AG04449 (cell line): ENCODE results near the gene POMC.

Experiments
- CTCF ChIA-PET: fragments of 350-600 bp; formaldehyde crosslinking; extraction: SDS; loops from one replicate; lab custom pipeline; 2021; ENCODE audit warnings: antibody characterized with exemption; lab: Yijun Ruan, JAX
- POLR2A ChIA-PET: fragments of 400-600, 350-600 bp; formaldehyde crosslinking; extraction: SDS; loops from one replicate; lab custom pipeline; 2020; ENCODE audit warnings: antibody characterized with exemption, inconsistent platforms; lab: Yijun Ruan, JAX
- DNase-seq: peaks from one replicate; pipeline ENCODE4 v3.0.0-alpha.2; 2010; ENCODE audit warnings: low read depth, low spot score
- H3K4me3 ChIP-seq: 2 replicates; pipeline ENCODE4 v1.5.1; 2011; ENCODE audit warnings: low read depth, mild to moderate bottlenecking, control low read depth, low read length
- TF ChIP-seq, protein P1 (sequence below): IDR thresholded peaks from one replicate; pipeline ENCODE4 v1.5.1; 2011; ENCODE audit warnings: mild to moderate bottlenecking, moderate library complexity, low read length, control low read depth, inconsistent platforms; ENCODE audit not compliant: insufficient read depth; ENCODE audit errors: missing control alignments

POMC gene

DNA sequence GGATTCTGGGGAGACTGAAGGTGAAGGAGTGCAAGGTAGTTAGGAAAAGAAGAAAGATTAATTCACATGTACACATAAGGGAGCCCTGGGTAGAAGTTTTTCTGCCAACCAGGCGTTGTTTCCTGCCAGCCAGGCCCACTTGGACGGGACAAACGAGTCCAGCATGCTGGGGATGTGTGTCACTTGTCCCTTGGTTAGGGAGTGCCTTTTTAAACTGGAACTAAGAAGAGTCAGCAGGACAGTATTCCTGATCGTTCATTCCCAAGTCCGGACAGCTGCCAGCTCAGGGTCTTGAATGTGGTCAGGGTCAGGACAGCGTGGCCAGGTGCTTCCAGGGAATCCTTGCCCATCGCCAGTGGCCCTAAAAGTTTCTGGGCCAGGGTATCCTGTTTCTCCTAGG, 43.2 kb downstream of the POMC start:
- ChIA-PET CTCF (interaction anchor here (21.2 kb wide), 1 partner anchor 145 kb away, joined by 650 read pairs; no protein-coding TSS in a partner anchor), POLR2A (no interaction called here)
- no peak for DNase-seq
- no peak overlapping the region for H3K4me3 ChIP-seq
- TF ChIP-seq, protein P1, sequence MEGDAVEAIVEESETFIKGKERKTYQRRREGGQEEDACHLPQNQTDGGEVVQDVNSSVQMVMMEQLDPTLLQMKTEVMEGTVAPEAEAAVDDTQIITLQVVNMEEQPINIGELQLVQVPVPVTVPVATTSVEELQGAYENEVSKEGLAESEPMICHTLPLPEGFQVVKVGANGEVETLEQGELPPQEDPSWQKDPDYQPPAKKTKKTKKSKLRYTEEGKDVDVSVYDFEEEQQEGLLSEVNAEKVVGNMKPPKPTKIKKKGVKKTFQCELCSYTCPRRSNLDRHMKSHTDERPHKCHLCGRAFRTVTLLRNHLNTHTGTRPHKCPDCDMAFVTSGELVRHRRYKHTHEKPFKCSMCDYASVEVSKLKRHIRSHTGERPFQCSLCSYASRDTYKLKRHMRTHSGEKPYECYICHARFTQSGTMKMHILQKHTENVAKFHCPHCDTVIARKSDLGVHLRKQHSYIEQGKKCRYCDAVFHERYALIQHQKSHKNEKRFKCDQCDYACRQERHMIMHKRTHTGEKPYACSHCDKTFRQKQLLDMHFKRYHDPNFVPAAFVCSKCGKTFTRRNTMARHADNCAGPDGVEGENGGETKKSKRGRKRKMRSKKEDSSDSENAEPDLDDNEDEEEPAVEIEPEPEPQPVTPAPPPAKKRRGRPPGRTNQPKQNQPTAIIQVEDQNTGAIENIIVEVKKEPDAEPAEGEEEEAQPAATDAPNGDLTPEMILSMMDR = no peak

DNA sequence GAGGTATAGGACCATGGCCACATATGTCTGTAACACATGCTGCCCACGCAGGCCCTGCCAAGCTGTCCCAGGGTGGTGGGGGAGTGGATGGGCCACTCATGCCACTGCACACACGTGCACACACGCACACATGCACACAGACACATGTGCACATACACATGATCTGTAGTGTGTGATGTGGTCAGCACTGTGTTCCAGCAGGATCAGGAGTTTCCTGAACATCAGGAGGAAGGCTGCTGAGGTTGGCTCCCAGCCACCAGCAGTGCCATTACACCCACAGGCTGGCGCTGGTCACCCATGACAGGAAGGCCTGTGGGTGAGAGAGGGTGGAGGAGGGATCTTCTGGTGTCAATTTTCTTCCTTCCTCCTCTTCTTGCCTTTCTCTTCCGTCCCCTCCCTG, 44.7 kb downstream of the POMC start:
- ChIA-PET CTCF (interaction anchor here (21.2 kb wide), 1 partner anchor 144 kb away, joined by 650 read pairs; no protein-coding TSS in a partner anchor), POLR2A (no interaction called here)
- no peak overlapping the region for H3K4me3 ChIP-seq
- DNase-seq = no peak
- TF ChIP-seq, protein P1 = no peak

DNA sequence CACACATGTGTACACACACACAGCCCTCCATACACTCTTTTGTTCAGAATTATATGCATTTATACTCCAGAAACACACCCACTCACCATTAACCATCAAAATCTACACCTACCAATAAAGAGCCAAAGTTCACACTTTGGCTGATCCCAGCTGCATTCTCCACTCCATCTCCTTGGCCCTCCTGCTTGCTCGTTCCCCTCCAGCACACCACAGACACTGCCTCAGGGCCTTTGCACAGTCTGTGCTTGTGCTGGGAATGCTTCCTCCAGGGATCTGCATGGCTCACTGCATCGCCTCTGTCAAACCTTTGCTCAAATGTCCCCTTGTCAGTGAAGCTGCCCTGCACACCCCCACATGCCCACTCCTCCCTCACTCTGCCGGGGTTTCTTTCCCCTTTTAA, 46.0 kb downstream of the POMC start:
- H3K4me3 ChIP-seq = no peak overlapping the region
- CTCF ChIA-PET = interaction anchor here (0.7 to 21.2 kb wide), 2 partner anchors 142 to 156 kb away, joined by 3 to 650 read pairs; no protein-coding TSS in a partner anchor
- TF ChIP-seq, protein P1 = no peak
- POLR2A ChIA-PET = no interaction called here
- no peak for DNase-seq

DNA sequence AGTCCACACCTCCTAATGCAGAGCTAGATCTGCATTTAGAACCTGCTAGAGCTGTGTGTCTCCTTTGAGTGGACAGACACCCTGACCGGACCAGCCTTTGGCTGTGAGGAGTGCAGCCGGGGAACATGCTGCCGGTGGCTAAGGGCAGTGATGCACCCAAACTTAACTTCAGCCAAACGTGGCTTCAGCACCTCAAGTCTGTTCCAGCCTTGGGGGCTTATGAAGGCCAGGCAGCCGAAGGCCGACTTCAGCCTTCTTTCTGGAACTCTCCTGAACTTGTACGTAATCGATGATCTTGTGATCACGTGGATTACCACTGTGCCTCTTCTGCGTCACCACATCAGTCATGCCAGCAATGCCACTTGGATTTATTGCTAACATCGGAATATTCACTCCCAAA, 49.1 kb downstream of the POMC start:
- no peak overlapping the region for H3K4me3 ChIP-seq
- TF ChIP-seq, protein P1 = no peak
- DNase-seq = no peak
- ChIA-PET POLR2A (no interaction called here), CTCF (interaction anchor here (0.9 to 21.2 kb wide), 3 partner anchors 9 to 139 kb away, joined by 4 to 650 read pairs (median 6); no protein-coding TSS in a partner anchor)

DNA sequence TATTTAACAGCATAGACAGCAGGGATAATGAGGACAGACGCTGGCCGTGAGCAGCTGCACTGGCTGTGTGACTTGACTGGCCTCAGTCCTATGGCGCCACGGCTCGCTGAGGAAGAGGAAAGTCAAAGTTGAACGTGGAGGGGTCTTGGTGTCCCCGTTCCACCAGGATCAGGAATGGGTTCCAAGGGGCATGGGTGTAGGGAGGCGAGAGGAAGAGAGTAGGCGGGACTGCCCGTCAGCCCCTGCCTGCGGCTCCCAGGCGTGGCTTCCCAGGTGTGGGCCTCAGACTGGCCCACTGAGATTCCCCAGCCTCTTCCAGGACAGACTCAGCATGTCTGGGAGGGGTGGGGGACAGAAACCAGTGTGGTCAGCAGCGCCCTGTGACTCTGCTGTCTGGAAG, 51.4 kb downstream of the POMC start:
- H3K4me3 ChIP-seq = no peak overlapping the region
- ChIA-PET CTCF (interaction anchor here (2.1 to 5.1 kb wide), 2 partner anchors 12 to 141 kb away, joined by 9 to 42 read pairs; no protein-coding TSS in a partner anchor), POLR2A (no interaction called here)
- TF ChIP-seq, protein P1 = no peak
- no peak for DNase-seq

DNA sequence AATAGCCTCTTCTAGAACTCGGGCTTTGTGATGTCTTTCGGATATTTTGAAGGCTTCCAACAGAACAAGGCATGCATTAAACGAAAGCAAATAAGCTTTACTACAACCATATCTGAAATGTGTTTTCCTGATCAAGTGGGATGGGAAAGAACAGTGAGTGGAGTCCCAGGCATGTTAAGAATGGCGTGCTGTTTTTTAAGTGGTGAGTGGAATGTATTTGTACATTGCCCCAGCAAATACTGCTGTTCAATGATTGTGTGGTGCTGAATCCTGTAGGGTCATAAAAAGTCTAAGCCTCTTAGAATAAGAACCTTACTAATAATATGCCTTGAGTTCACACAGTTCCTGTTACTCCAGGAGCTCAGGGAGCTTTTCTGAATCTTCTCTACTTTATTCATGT, 52.5 kb downstream of the POMC start:
- TF ChIP-seq, protein P1 = no peak
- CTCF ChIA-PET = interaction anchor here (0.8 to 5.1 kb wide), 5 partner anchors 10 to 141 kb away, joined by 3 to 42 read pairs (median 4); no protein-coding TSS in a partner anchor
- H3K4me3 ChIP-seq = no peak overlapping the region
- peak; percentile 49 for DNase-seq
- POLR2A ChIA-PET = no interaction called here
